ENCODE results near the gene MRPL10.
"Not testable (repeated sequence)": the region's sequence is repeated elsewhere in the genome, so short reads cannot be mapped to it uniquely, and the experiment has no call there.

MRPL10 gene

DNA sequence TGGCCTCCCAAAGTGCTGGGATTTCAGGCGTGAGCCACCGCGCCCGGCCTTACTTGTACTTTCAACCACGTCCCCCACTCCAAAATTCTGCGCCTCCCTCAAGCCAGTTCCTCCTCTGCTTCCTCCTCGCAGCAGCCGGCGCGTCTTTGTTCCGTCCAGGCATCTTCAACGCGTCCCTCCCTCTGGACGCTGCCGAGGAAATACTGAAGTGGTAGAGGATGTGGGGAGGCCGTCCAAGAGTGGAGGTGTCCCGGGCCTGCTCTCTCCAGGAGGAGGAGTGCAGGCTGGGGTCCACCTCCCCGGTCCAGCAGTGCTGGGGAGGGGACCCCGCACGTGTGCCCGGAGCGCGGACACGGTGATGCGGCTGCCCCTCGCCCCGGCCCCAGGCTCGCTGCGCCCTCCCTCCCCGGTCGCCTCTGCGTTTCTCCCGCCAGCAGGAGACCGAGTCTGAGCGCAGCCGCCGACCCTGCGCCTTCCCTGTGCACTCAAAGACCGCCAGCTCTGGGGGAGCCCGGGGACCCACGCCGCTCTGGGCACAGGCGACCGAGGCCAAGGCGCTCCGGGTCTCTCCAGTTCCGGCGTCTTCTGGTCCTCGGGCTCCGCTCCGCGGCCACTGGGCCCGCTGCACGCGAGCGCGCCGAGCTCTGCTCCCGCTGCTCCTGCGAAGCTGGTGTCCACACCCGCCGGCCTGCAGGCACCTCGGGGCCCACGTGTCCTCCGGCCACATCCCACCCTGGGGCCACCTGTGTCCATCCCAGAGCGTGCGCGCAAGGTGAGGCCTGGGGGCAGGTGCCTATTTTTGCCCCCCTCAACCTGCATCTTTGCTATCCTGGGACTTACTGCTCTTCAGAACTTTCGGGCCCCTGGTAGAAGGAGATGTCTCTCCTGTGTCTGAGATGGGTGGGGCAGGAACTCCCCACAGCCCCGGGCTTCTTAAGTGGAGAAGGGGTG, 41.5 kb downstream of the MRPL10 start:
- DNase-seq, result peak; percentile 82

DNA sequence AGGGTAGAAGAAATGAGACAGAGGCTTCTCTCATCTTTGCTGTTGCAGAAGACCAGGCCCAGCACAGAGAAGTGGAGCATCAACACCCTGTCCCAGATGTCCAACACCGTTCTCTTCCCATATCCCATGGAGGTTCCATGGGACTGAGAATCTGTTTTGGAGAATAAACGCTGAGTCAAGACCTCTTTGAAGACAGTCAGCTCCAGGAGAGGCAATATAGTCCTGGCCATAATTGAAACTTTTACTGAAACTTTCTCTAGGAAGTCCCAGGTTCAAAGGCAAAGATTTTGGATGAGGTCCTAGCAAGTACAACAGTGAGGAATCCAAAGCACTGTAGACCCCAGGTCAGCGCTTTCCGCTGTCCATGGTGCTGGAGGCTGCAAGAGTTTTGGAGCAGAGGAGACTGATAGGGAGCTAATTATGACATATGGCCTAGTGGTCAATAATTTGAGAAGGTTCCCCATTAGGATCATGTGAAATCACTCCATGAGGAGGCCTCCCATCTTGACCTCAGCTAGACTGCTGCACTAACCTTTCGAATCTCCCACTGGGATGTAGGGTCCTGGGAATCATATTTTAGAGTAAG, 45.7 kb downstream of the MRPL10 start:
- no peak for DNase-seq

DNA sequence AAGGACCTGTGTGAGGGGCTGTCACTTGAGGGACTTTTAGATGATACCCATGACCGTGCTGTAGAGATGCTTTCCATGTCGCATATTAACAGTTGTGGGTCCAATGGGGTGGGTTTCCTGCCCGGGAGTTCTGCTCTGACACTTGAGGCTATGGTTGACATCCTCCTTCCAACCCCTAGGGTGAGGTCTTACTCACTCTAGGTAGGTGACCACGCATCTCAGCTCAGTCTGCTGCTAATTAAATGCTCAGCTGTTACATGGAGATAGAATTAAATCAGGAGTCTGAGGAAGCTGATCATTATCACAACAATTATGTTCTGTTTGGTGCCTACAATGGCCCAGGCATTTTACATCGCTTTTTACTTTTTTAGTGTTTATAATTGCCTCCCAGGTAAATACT, 49.9 kb downstream of the MRPL10 start:
- DNase-seq, result no peak

DNA sequence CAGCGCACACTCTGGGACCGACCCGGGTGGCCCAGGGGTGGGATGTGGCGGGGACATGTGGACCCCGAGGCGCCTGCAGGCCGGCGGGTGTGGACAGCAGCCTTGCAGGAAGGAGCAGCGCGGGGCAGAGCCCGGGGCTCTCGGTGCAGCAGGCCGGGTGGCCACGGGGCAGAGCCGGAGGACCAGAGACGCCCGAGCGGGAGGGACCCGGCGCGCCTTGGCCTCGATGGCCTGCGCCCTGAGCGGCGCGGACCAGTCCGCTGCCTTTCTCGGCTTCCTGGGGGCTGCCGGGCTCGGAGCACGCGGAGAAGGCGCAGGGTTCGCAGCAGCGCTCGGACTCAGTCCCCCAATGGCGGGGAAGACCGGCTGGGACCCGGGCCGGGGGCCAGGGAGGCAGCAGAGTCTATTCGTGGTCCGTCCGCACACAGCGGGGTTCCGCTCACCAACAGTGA, 53.1 kb downstream of the MRPL10 start:
- DNase-seq, result no peak

DNA sequence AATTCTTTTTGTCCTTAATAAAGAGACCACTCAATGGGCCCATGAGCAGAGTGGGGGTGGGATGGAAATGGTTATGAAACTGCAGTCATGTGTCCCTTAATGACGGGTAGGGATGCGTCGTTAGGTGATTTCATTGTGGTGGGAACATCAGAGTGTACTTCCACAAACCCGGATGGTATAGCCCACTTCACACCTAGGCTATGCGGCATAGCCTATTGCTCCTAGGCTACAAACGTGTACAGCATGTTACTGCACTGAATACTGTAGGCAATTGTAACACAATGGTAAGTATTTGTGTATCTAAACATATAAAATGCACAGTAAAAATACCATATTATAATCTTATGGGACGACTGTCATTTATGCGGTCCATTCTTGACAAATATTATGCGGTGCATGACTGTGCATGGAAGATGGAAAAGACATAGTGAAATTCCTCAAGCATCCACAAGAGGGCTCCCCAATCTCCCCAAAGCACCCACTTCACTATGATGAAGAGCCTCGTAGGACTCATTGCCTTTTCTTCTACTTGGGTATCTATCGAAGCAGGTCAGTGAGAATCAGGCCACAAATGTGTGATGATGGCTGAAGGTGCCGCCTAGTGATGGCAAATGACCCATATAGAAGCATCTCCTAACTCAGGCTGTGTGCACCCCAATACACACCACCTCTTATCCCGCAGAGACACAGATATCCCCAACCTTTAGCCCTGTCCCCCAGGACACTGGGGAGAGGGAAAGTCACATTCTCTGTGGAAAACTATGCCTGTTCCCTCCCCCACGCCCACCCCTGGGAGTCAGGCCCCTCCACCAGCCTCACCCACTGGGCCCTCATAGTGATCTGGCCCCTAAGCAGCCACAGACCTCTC, 54.8 kb downstream of the MRPL10 start:
- DNase-seq, result no peak

DNA sequence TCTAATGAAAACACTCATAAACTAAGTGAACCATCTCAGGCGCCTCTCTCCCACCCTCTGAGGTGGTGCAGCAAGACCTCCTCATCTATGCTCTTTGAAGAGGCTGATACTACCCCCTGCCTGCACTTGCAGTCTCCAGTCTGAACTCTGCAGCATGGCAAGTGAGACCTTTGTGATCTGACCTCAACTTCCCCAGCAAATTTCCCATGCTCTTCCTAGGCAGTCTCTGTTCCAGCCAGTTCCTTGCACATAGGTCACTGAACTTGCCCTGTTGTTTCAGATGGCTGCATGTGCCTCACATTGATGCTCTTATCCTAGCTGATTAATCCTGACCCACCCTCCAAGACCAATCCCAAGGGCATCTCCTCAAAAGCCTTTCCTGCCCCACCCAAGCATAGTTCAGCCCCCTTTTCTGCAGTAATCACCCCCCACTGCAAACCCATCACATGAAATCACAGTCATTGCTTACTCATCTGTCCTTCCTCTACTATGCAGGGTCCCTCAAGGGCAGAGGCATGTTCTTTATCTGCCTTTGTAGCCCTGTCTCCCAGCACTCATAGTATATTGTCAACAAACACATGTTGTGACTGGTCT, 56.3 kb downstream of the MRPL10 start:
- no peak for DNase-seq

DNA sequence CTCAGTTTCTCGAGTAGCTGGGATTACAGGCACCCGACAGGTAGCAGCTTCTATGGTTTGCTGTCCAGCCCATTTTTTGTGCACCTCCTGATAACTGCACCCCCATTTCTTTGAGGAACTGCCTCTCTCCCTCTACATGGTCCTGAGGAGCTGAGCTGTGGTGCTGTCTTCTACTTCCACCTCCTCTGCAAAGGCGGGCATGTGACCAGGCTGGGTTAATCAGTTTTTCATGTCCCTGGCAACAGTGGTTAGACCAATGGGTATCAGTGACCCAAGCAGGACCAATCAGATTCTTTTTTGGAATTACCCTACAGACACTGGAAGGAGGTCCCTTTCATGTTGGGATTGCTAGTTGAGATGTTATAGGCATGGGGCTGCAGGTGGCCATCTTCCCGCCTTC, 57.0 kb downstream of the MRPL10 start:
- no peak for DNase-seq

DNA sequence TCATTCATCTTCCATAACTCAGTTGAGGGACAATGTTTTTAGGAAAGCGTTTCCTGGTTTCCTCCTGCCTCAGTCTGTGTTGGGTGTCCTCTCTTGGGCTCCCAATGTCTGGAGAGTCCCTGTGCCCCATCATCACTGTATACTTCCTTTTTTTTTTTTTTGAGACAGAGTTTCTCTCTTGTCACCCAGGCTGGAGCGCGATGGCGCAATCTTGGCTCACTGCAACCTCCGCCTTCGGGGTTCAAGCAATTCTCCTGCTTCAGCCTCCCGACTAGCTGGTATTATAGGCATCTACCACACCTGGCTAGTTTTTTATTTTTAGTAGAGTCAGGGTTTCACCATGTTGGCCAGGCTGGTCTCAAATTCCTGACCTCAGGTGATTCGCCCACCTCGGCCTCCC, 57.7 kb downstream of the MRPL10 start:
- DNase-seq, result not testable (repeated sequence)

Measured in activated CD8-positive, alpha-beta memory T cell treated with anti-CD3 and anti-CD28 coated beads for 24 hours (primary cell).